Neuronal stem cell (in vitro differentiated cells): ENCODE measurements around the gene GPR62.

ENCODE experiments used
- DNase-seq: peaks from one replicate; pipeline ENCODE4 v3.0.0-alpha.2; 2013; ENCODE audit warnings: low spot score
- H2AFZ ChIP-seq: one replicate; pipeline ENCODE4 v1.6.1; 2013; ENCODE audit warnings: mild to moderate bottlenecking, low read length, inconsistent platforms
- H2AK5ac ChIP-seq: 2 replicates; pipeline ENCODE4 v1.6.1; 2013; ENCODE audit warnings: low read depth, mild to moderate bottlenecking, inconsistent platforms, low read length, moderate library complexity, mixed read lengths
- H2BK120ac ChIP-seq: 2 replicates; pipeline ENCODE4 v1.6.1; 2013; ENCODE audit warnings: low read depth, mild to moderate bottlenecking, inconsistent platforms, low read length, moderate library complexity, mixed read lengths
- H2BK12ac ChIP-seq: one replicate; pipeline ENCODE4 v1.6.1; 2013; ENCODE audit warnings: low read length, inconsistent platforms
- H2BK15ac ChIP-seq: 2 replicates; pipeline ENCODE4 v1.6.1; 2013; ENCODE audit warnings: mild to moderate bottlenecking, low read length, inconsistent platforms, mixed read lengths
- H2BK5ac ChIP-seq: one replicate; pipeline ENCODE4 v1.6.1; 2013; ENCODE audit warnings: inconsistent platforms, mild to moderate bottlenecking, low read length, moderate library complexity
- H3K14ac ChIP-seq: one replicate; pipeline ENCODE4 v1.6.1; 2013; ENCODE audit warnings: low read length, inconsistent platforms
- H3K18ac ChIP-seq: 2 replicates; pipeline ENCODE4 v1.6.1; 2013; ENCODE audit warnings: low read length, inconsistent platforms
- H3K23ac ChIP-seq: 2 replicates; pipeline ENCODE4 v1.6.1; 2013; ENCODE audit warnings: low read depth, mild to moderate bottlenecking, mixed read lengths, low read length, inconsistent platforms; ENCODE audit not compliant: poor library complexity
- H3K27ac ChIP-seq: replicated peaks from 3 replicates; pipeline ENCODE4 v1.5.1; 2013; ENCODE audit warnings: low read length, inconsistent platforms
- H3K27me3 ChIP-seq, 3 experiments: 2 replicates each; pipeline ENCODE4 v1.6.1; 2013; ENCODE audit warnings: low read length in 3 of 3, mild to moderate bottlenecking in 2 of 3, inconsistent platforms in 1 of 3, low read depth in 1 of 3, mixed read lengths in 1 of 3, moderate library complexity in 1 of 3; ENCODE audit not compliant: control insufficient read depth in 3 of 3, insufficient read depth in 3 of 3
- H3K36me3 ChIP-seq, 2 donors: replicated peaks in 1 of 2; 2 replicates each; pipeline ENCODE4 v1.6.1; 2013; ENCODE audit warnings: low read length in 2 of 2; ENCODE audit not compliant: control insufficient read depth in 2 of 2, insufficient read depth in 2 of 2
- H3K4ac ChIP-seq: 2 replicates; pipeline ENCODE4 v1.6.1; 2013; ENCODE audit warnings: inconsistent platforms, mild to moderate bottlenecking, low read length, moderate library complexity
- H3K4me1 ChIP-seq, 2 donors: 1 replicate in 1 of 2; 2 replicates in 1 of 2; pipeline ENCODE4 v1.6.1; 2013; ENCODE audit warnings: low read length in 2 of 2, low read depth in 1 of 2; ENCODE audit not compliant: control insufficient read depth in 2 of 2, insufficient read depth in 1 of 2
- H3K4me2 ChIP-seq: one replicate; pipeline ENCODE4 v1.6.1; 2013; ENCODE audit warnings: mild to moderate bottlenecking, low read length, inconsistent platforms; ENCODE audit not compliant: insufficient read depth, poor library complexity, severe bottlenecking
- H3K4me3 ChIP-seq, 2 donors: 2 replicates each; pipeline ENCODE4 v1.5.1; 2013; ENCODE audit warnings: low read length in 2 of 2, mild to moderate bottlenecking in 2 of 2, inconsistent platforms in 1 of 2, moderate library complexity in 1 of 2
- H3K79me1 ChIP-seq: one replicate; pipeline ENCODE4 v1.6.1; 2013; ENCODE audit warnings: low read depth, mild to moderate bottlenecking, inconsistent platforms, low read length, moderate library complexity
- H3K9ac ChIP-seq: one replicate; pipeline ENCODE4 v1.6.1; 2013; ENCODE audit warnings: mild to moderate bottlenecking, low read depth, low read length, inconsistent platforms; ENCODE audit not compliant: poor library complexity
- H3K9me3 ChIP-seq, 2 donors: replicated peaks in 1 of 2; 2 replicates each; pipeline versions ENCODE3 to v1.6.1; 2013; ENCODE audit warnings: low read length in 2 of 2, mild to moderate bottlenecking in 2 of 2, inconsistent platforms in 1 of 2, low read depth in 1 of 2, mixed read lengths in 1 of 2, moderate library complexity in 1 of 2; ENCODE audit not compliant: control insufficient read depth in 2 of 2, insufficient read depth in 1 of 2
- H4K8ac ChIP-seq: one replicate; pipeline ENCODE4 v1.6.1; 2013; ENCODE audit warnings: low read depth, mild to moderate bottlenecking, inconsistent platforms, low read length, moderate library complexity
- H4K91ac ChIP-seq: one replicate; pipeline ENCODE4 v1.6.1; 2013; ENCODE audit warnings: low read length, low read depth, mild to moderate bottlenecking, inconsistent platforms; ENCODE audit not compliant: poor library complexity
- WGBS, 2 donors: extraction: QIAGEN DNeasy Blood & Tissue Kit; methylation state at CpG; one replicate each; pipeline ENCODE4 v1.1.7; 2013; ENCODE audit warnings: missing lambda C conversion rate in 2 of 2, mixed read lengths in 1 of 2; ENCODE audit not compliant: insufficient read length in 2 of 2, insufficient replicate concordance in 1 of 2; ENCODE audit errors: extremely low coverage in 2 of 2; 5-methylcytosine and 5-hydroxymethylcytosine counted together

Gene GPR62

GRCh38 chr3:52004906-52005395 lies 49.8 kb downstream of the GPR62 start:
- H3K9ac ChIP-seq = peak overlapping the region; percentile 71
- no peak overlapping the region for H4K8ac ChIP-seq
- no peaks in the 10 kb centered on the region for H3K79me1 ChIP-seq
- H2BK15ac ChIP-seq = peak overlapping the region; percentile 41
- no CpG with 5 or more reads among the region's 4 CpGs for WGBS, 2 donors
- peaks cover 43 to 52% of the 10 kb centered on the region in 2 donors for H3K4me1 ChIP-seq
- H3K18ac ChIP-seq = peak overlapping the region; percentile 86
- H4K91ac ChIP-seq = peak overlapping the region; percentile 80
- peak overlapping the region; percentile 44 for H3K27ac ChIP-seq
- no peaks in the 10 kb centered on the region for H3K9me3 ChIP-seq
- no peak overlapping the region for H3K14ac ChIP-seq
- peak overlapping the region; percentile 23 for H3K23ac ChIP-seq
- H2BK5ac ChIP-seq = peak overlapping the region; percentile 82
- peak overlapping the region; percentile 42 for H2AK5ac ChIP-seq
- H2BK120ac ChIP-seq = peak overlapping the region; percentile 76
- no peak overlapping the region for H3K4me3 ChIP-seq
- H3K4me2 ChIP-seq = no peak overlapping the region
- no peak for DNase-seq
- H2BK12ac ChIP-seq = peak overlapping the region; percentile 77
- H2AFZ ChIP-seq = peak overlapping the region; percentile 87
- peaks cover 0 to under 1% (median 0%) of the 10 kb centered on the region in 3 experiments for H3K27me3 ChIP-seq
- H3K36me3 ChIP-seq = no peaks in the 10 kb centered on the region
- no peak overlapping the region for H3K4ac ChIP-seq

- H2BK15ac ChIP-seq = peak overlapping the region; percentile 73
- no peaks in the 10 kb centered on the region for H3K9me3 ChIP-seq
- H3K4me2 ChIP-seq = peak overlapping the region; percentile 54
- H2BK5ac ChIP-seq = peak overlapping the region; percentile 82
- H4K8ac ChIP-seq = no peak overlapping the region
- H4K91ac ChIP-seq = peak overlapping the region; percentile 80
- peaks cover 43 to 52% of the 10 kb centered on the region in 2 donors for H3K4me1 ChIP-seq
- no peaks in the 10 kb centered on the region for H3K27me3 ChIP-seq
- peak overlapping the region; percentile 53 for H3K27ac ChIP-seq
- no CpG with 5 or more reads among the region's 15 CpGs for WGBS, 2 donors
- H3K4ac ChIP-seq = peak overlapping the region; percentile 69
- peak overlapping the region; percentile 84 for H2BK120ac ChIP-seq
- DNase-seq = no peak
- H3K14ac ChIP-seq = no peak overlapping the region
- H2AFZ ChIP-seq = peak overlapping the region; percentile 87
- H3K79me1 ChIP-seq = no peaks in the 10 kb centered on the region
- H3K18ac ChIP-seq = peak overlapping the region; percentile 97
- H3K36me3 ChIP-seq = no peaks in the 10 kb centered on the region
- peak overlapping the region; percentile 85 for H3K9ac ChIP-seq
- H2AK5ac ChIP-seq = peak overlapping the region; percentile 90
- H3K23ac ChIP-seq = peak overlapping the region; percentile 23
- peak overlapping the region; percentile 97 for H2BK12ac ChIP-seq
- H3K4me3 ChIP-seq = peak overlapping the region in 1 of 2 donors; percentile 16
These were observed 50.4 kb downstream of the GPR62 start for GRCh38 chr3:52005571-52005986.

- Histone ChIP-seq H3K4me3 (peak overlapping the region in 1 of 2 donors; percentile 16), H2BK5ac (peak overlapping the region; percentile 62), H2BK120ac (peak overlapping the region; percentile 84), H3K23ac (no peak overlapping the region), H3K4ac (peak overlapping the region; percentile 77), H2BK15ac (peak overlapping the region; percentile 73), H3K9me3 (no peaks in the 10 kb centered on the region), H2AFZ (peak overlapping the region; percentile 87), H4K8ac (no peak overlapping the region), H3K18ac (peak overlapping the region; percentile 97), H3K14ac (no peak overlapping the region), H3K79me1 (no peaks in the 10 kb centered on the region), H2AK5ac (peak overlapping the region; percentile 90), H3K27ac (peak overlapping the region; percentile 53), H3K27me3 (no peaks in the 10 kb centered on the region), H3K36me3 (no peaks in the 10 kb centered on the region), H3K4me2 (peak overlapping the region; percentile 54), H3K9ac (peak overlapping the region; percentile 85), H3K4me1 (peaks cover 43 to 52% of the 10 kb centered on the region in 2 donors), H2BK12ac (peak overlapping the region; percentile 97), H4K91ac (peak overlapping the region; percentile 59)
- DNase-seq = no peak
- WGBS, 2 donors = no CpG with 5 or more reads among the region's 8 CpGs
These were observed 51.0 kb downstream of the GPR62 start for GRCh38 chr3:52006017-52006819.

- Histone ChIP-seq H3K23ac (no peak overlapping the region), H3K4me3 (no peak overlapping the region), H3K4me1 (peaks cover 41 to 50% of the 10 kb centered on the region in 2 donors), H4K91ac (no peak overlapping the region), H2AK5ac (peak overlapping the region; percentile 90), H4K8ac (no peak overlapping the region), H2BK5ac (no peak overlapping the region), H2BK15ac (no peak overlapping the region), H3K27me3 (no peaks in the 10 kb centered on the region), H3K27ac (no peak overlapping the region), H3K4ac (no peak overlapping the region), H2BK120ac (no peak overlapping the region), H2AFZ (no peak overlapping the region), H3K79me1 (no peaks in the 10 kb centered on the region), H3K9me3 (no peaks in the 10 kb centered on the region), H3K36me3 (no peaks in the 10 kb centered on the region), H3K18ac (no peak overlapping the region), H2BK12ac (no peak overlapping the region), H3K9ac (peak overlapping the region; percentile 13), H3K4me2 (no peak overlapping the region), H3K14ac (no peak overlapping the region)
- no CpG with 5 or more reads among the region's 6 CpGs for WGBS, 2 donors
- no peak for DNase-seq
These were observed 51.6 kb downstream of the GPR62 start for GRCh38 chr3:52006820-52007133.
